GM23338 (cell line): ENCODE data around the gene SMIM45.

Experiments
- ATAC-seq: fragments of 200-7000 bp; cut with Tn5 transposase; 3 replicates; pipeline ENCODE4 v1.9.1; 2020
- DNase-seq: peaks from one replicate; pipeline ENCODE4 v3.0.0-alpha.2; 2015; ENCODE audit warnings: low spot score
- H2AFZ ChIP-seq: fragments of 200-600 bp; sonication (generic); 2 replicates; pipeline ENCODE4 v1.8.0; 2016; ENCODE audit warnings: antibody characterized with exemption, mild to moderate bottlenecking, moderate library complexity
- H3F3A ChIP-seq: fragments of 200-600 bp; sonication (generic); replicated peaks from 2 replicates; pipeline ENCODE4 v1.8.0; 2017; ENCODE audit warnings: antibody characterized with exemption, mixed run types, low read depth
- H3K27ac ChIP-seq: fragments of 200-600 bp; sonication (generic); 2 replicates; pipeline ENCODE4 v1.6.1; 2016; ENCODE audit warnings: low read depth
- H3K27me3 ChIP-seq: fragments of 200-600 bp; sonication (generic); 2 replicates; pipeline ENCODE4 v1.8.0; 2016; ENCODE audit warnings: mild to moderate bottlenecking, mixed run types, moderate library complexity; ENCODE audit not compliant: insufficient read depth
- H3K36me3 ChIP-seq: fragments of 200-600 bp; sonication (generic); 2 replicates; pipeline ENCODE4 v1.8.0; 2016; ENCODE audit warnings: mild to moderate bottlenecking; ENCODE audit not compliant: insufficient read depth
- H3K4me1 ChIP-seq: fragments of 200-600 bp; sonication (generic); 2 replicates; pipeline ENCODE4 v1.8.0; 2016; ENCODE audit warnings: mild to moderate bottlenecking, moderate library complexity; ENCODE audit not compliant: insufficient read depth
- H3K4me2 ChIP-seq: fragments of 200-600 bp; sonication (generic); 2 replicates; pipeline ENCODE4 v1.7.1; 2017; ENCODE audit warnings: mixed run types
- H3K4me3 ChIP-seq: fragments of 200-600 bp; sonication (generic); 2 replicates; pipeline ENCODE4 v1.6.1; 2016; ENCODE audit warnings: mixed run types
- H3K79me2 ChIP-seq: fragments of 200-600 bp; sonication (generic); replicated peaks from 2 replicates; pipeline ENCODE4 v1.8.0; 2017; ENCODE audit warnings: mild to moderate bottlenecking; ENCODE audit not compliant: insufficient read depth
- H3K9me2 ChIP-seq: fragments of 200-600 bp; sonication (generic); 2 replicates; pipeline ENCODE4 v1.8.0; 2017; ENCODE audit not compliant: insufficient read depth
- H4K20me1 ChIP-seq: fragments of 200-600 bp; sonication (generic); replicated peaks from 2 replicates; pipeline ENCODE4 v1.8.0; 2017; ENCODE audit warnings: mild to moderate bottlenecking; ENCODE audit not compliant: insufficient read depth
- H3K27ac Mint-ChIP-seq: 2 replicates; pipeline ENCODE4 v1.8.0; 2020; ENCODE audit warnings: inconsistent platforms, mild to moderate bottlenecking, moderate library complexity, mixed read lengths
- H3K27me3 Mint-ChIP-seq: 3 replicates; pipeline ENCODE4 v1.8.0; 2022; ENCODE audit warnings: low read depth, mild to moderate bottlenecking, moderate library complexity, mixed read lengths, inconsistent platforms; ENCODE audit not compliant: insufficient read depth, poor library complexity
- H3K36me3 Mint-ChIP-seq: 3 replicates; pipeline ENCODE4 v1.8.0; 2021; ENCODE audit warnings: low read depth, mild to moderate bottlenecking, inconsistent platforms, moderate library complexity, mixed read lengths
- H3K4me1 Mint-ChIP-seq: 3 replicates; pipeline ENCODE4 v1.8.0; 2020; ENCODE audit warnings: mild to moderate bottlenecking, inconsistent platforms, mixed read lengths
- H3K4me3 Mint-ChIP-seq: 3 replicates; pipeline ENCODE4 v1.8.0; 2021; ENCODE audit warnings: moderate library complexity, mild to moderate bottlenecking, inconsistent platforms, mixed read lengths
- H3K9me3 Mint-ChIP-seq: 3 replicates; pipeline ENCODE4 v1.8.0; 2020; ENCODE audit warnings: moderate library complexity, mild to moderate bottlenecking, inconsistent platforms, mixed read lengths
- CTCF ChIP-seq, 2 experiments: fragments of 200-600 bp in 1 of 2; sonication (generic) in 1 of 2; conservative IDR thresholded peaks; 2 replicates each; pipeline versions ENCODE4 v1.5.1 to v1.6.1; 2016 to 2017; ENCODE audit warnings: antibody characterized with exemption in 2 of 2, low read depth in 2 of 2, mild to moderate bottlenecking in 2 of 2, moderate library complexity in 1 of 2
- EZH2 ChIP-seq: fragments of 200-600 bp; sonication (generic); IDR thresholded peaks from one replicate; pipeline ENCODE4 v1.8.0; 2017; ENCODE audit warnings: antibody characterized with exemption, mild to moderate bottlenecking, low read depth; ENCODE audit not compliant: unreplicated experiment
- EZH2phosphoT487 ChIP-seq: fragments of 200-600 bp; sonication (generic); IDR thresholded peaks from one replicate; pipeline ENCODE4 v1.8.1; 2018; ENCODE audit warnings: antibody characterized with exemption; ENCODE audit not compliant: unreplicated experiment
- JUNB ChIP-seq: IDR thresholded peaks from one replicate; pipeline ENCODE4 v1.6.1; 2016; ENCODE audit warnings: antibody characterized with exemption; ENCODE audit not compliant: unreplicated experiment
- ZNF331 ChIP-seq: fragments of 250-450 bp; sonication (Bioruptor Pico); IDR thresholded peaks from 2 replicates; pipeline ENCODE4 v1.5.0; 2020; ENCODE audit warnings: low read depth, mild to moderate bottlenecking, moderate library complexity
- ZNF462 ChIP-seq: fragments of 250-450 bp; sonication (Bioruptor Pico); IDR thresholded peaks from 2 replicates; pipeline ENCODE4 v1.5.0; 2020; ENCODE audit warnings: mild to moderate bottlenecking, moderate library complexity

SMIM45 gene

DNA sequence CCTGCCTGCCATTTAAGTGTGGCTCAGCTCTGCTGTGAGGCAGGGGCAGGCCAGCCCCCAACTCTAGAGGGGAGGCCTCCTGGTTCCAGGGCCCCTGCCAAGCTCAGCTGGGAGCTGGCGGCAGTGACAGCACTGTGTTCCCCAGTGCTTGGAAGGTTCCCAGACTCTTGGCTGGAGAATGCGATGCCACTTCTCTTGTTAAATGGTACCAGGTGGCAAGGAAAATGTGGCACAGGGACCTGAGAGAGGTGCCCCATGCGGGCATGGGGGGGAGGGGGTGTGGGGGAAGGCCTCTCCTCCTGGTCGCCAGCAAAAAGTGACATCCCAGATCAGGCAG lies 17.0 kb upstream of the SMIM45 start (continued):
- no peak for TF ChIP-seq CTCF (conservative IDR thresholded peaks at IDR 0.05; ENCODE audit: low read depth in 2 of 2)
- no peak for TF ChIP-seq EZH2
- TF ChIP-seq EZH2phosphoT487, result no peak

- no peak overlapping the region for H2AFZ ChIP-seq
- no peaks in the 10 kb centered on the region for H3K9me2 ChIP-seq
- H3K4me2 ChIP-seq, result no peak overlapping the region
- H3K27ac ChIP-seq, result no peak overlapping the region
- H3K9me3 Mint-ChIP-seq, result no peaks in the 10 kb centered on the region
- peaks cover 8% of the 10 kb centered on the region for H3F3A ChIP-seq
- ATAC-seq, result no peak
- H3K4me3 ChIP-seq, result no peak overlapping the region
- TF ChIP-seq ZNF462 (CRISPR knock-in tag), result no peak
- TF ChIP-seq JUNB, result no peak
- TF ChIP-seq ZNF331 (CRISPR knock-in tag), result no peak
- no peak for TF ChIP-seq EZH2
- no peaks in the 10 kb centered on the region for H3K4me1 ChIP-seq
- peaks cover 17% of the 10 kb centered on the region for H3K27me3 Mint-ChIP-seq
- peaks cover 4% of the 10 kb centered on the region; the same call in 2 of the 3 replicates for H3K4me1 Mint-ChIP-seq
- H4K20me1 ChIP-seq, result peaks cover 10% of the 10 kb centered on the region
- no peak overlapping the region for H3K27ac Mint-ChIP-seq
- peaks cover 8% of the 10 kb centered on the region; the same call in 1 of the 2 replicates for H3K36me3 ChIP-seq
- 0 out of 2 replicates have a peak, but pooled peaks cover 2% of the 10 kb centered on the region for H3K27me3 ChIP-seq
- DNase-seq, result no peak
- H3K79me2 ChIP-seq, result no peaks in the 10 kb centered on the region
- peaks cover 40% of the 10 kb centered on the region for H3K36me3 Mint-ChIP-seq
- H3K4me3 Mint-ChIP-seq, result no peak overlapping the region; the same call in 2 of the 3 replicates
Observed at GRCh38 chr22:41935509-41935908, 16.4 kb upstream of the SMIM45 start.
